ENCODE results near the gene INSL3.

INSL3 gene

GRCh38 chr19:17821190-17821589 lies at the start of gene INSL3:
INSL3 (minus strand) TSS chr19:17821519; CDS start chr19:17821506, 13 bp downstream.
- no peak for DNase-seq (ENCODE audit: low read depth)

GRCh38 chr19:17869114-17869608 lies 47.8 kb upstream of the INSL3 start:
- no peak for DNase-seq (ENCODE audit: low read depth)

- no peak for DNase-seq (ENCODE audit: low read depth)
Measured at GRCh38 chr19:17868669-17869068, 47.4 kb upstream of the INSL3 start.

GRCh38 chr19:17866964-17867486 lies 45.7 kb upstream of the INSL3 start:
- DNase-seq (ENCODE audit: low read depth) = no peak

GRCh38 chr19:17866312-17866963 lies 45.1 kb upstream of the INSL3 start:
- DNase-seq (ENCODE audit: low read depth) = no peak

GRCh38 chr19:17865364-17866311 lies 44.3 kb upstream of the INSL3 start:
- DNase-seq (ENCODE audit: low read depth) = no peak

GRCh38 chr19:17863520-17864182 lies 42.3 kb upstream of the INSL3 start:
- DNase-seq (ENCODE audit: low read depth) = no peak

- DNase-seq (ENCODE audit: low read depth) = no peak
Measured at GRCh38 chr19:17862711-17863519, 41.6 kb upstream of the INSL3 start.

- DNase-seq (ENCODE audit: low read depth) = no peak
Measured at GRCh38 chr19:17861542-17862402, 40.5 kb upstream of the INSL3 start.

GRCh38 chr19:17860993-17861360 lies 39.7 kb upstream of the INSL3 start:
- no peak for DNase-seq (ENCODE audit: low read depth)

GRCh38 chr19:17860331-17860992 lies 39.1 kb upstream of the INSL3 start:
- no peak for DNase-seq (ENCODE audit: low read depth)

GRCh38 chr19:17859533-17860330 lies 38.4 kb upstream of the INSL3 start, which contains the start of gene RPL18A:
RPL18A (plus strand) TSS chr19:17859910; CDS start chr19:17859957, 47 bp downstream.
- peak; percentile 98 for DNase-seq (ENCODE audit: low read depth)

GRCh38 chr19:17855280-17856152 lies 34.2 kb upstream of the INSL3 start:
- DNase-seq (ENCODE audit: low read depth) = no peak

- no peak for DNase-seq (ENCODE audit: low read depth)
Measured at GRCh38 chr19:17854061-17854460, 32.7 kb upstream of the INSL3 start.

GRCh38 chr19:17848595-17849292 lies 27.4 kb upstream of the INSL3 start:
- DNase-seq (ENCODE audit: low read depth) = no peak

GRCh38 chr19:17847538-17848366 lies 26.4 kb upstream of the INSL3 start, which contains the start of gene JAK3:
JAK3 (minus strand) TSS chr19:17847982; CDS start chr19:17844417, 3,565 bp downstream.
- peak; percentile 78 for DNase-seq (ENCODE audit: low read depth)
